Esophagus (tissue), 2 donors: ENCODE measurements around the gene NUDT3. TPM values are rescaled to one million over a fixed set of nuclear protein-coding genes. Genes with fewer than 3 reads are reported as not detected.
A peak's percentile ranks its signal among the peaks of the same experiment; 100 is the strongest.

Source experiments
- H3K27ac ChIP-seq, 2 donors: one replicate each; pipeline ENCODE4 v1.5.1; 2013; ENCODE audit warnings: low read depth in 2 of 2, mild to moderate bottlenecking in 2 of 2, inconsistent platforms in 1 of 2, low read length in 1 of 2, moderate library complexity in 1 of 2
- H3K27me3 ChIP-seq, 2 donors: one replicate each; pipeline ENCODE4 v1.6.1; 2013; ENCODE audit warnings: low read length in 2 of 2, control low read depth in 1 of 2, mild to moderate bottlenecking in 1 of 2; ENCODE audit not compliant: insufficient read depth in 2 of 2, control insufficient read depth in 1 of 2
- H3K36me3 ChIP-seq, 2 donors: one replicate each; pipeline ENCODE4 v1.6.1; 2013; ENCODE audit warnings: low read length in 1 of 2; ENCODE audit not compliant: control insufficient read depth in 2 of 2, insufficient read depth in 2 of 2
- H3K4me1 ChIP-seq, 2 donors: one replicate each; pipeline ENCODE4 v1.6.1; 2013; ENCODE audit warnings: low read length in 1 of 2; ENCODE audit not compliant: control insufficient read depth in 2 of 2, insufficient read depth in 2 of 2
- H3K4me3 ChIP-seq, 2 donors: one replicate each; pipeline ENCODE4 v1.5.1; 2013; ENCODE audit warnings: low read length in 2 of 2, mild to moderate bottlenecking in 2 of 2, low read depth in 1 of 2, moderate library complexity in 1 of 2
- H3K9me3 ChIP-seq, 2 donors: one replicate each; pipeline ENCODE4 v1.6.1; 2013; ENCODE audit warnings: mild to moderate bottlenecking in 2 of 2, low read depth in 1 of 2, low read length in 1 of 2, moderate library complexity in 1 of 2; ENCODE audit not compliant: control insufficient read depth in 2 of 2, insufficient read depth in 1 of 2
- WGBS, 2 donors: extraction: QIAGEN DNeasy Blood & Tissue Kit; methylation state at CpG; one replicate each; pipeline ENCODE4 v1.1.7; 2013; 5-methylcytosine and 5-hydroxymethylcytosine counted together
- polyA plus RNA-seq, 2 donors: library from polyadenylated mRNA; stranded (reverse); fragments of 200-250 nt; gene quantifications; one replicate each; pipeline ENCODE4 v1.2.3, GENCODE V29; 2013
- donor health status: healthy with polysubstance abuse.
- donor health status: Bipolar disorder and iron deficiency.

The NUDT3 gene
- polyA plus RNA-seq, 2 donors = 7.9 to 8.5 TPM

GRCh38 chr6:34393966-34394305, 1.5 kb upstream of the NUDT3 start:
- WGBS, 2 donors = 88 to 91% methylated on average over 3 of the region's 3 CpGs

GRCh38 chr6:34393191-34393965, 909 bp upstream of the NUDT3 start:
- WGBS, 2 donors = 44 to 46% methylated on average over 16 of the region's 16 CpGs
- H3K36me3 ChIP-seq = no peaks in the 10 kb centered on the region
- no peaks in the 10 kb centered on the region for H3K9me3 ChIP-seq
- H3K4me3 ChIP-seq = peak overlapping the region; percentile 63 to 83
- no peaks in the 10 kb centered on the region for H3K4me1 ChIP-seq
- H3K27me3 ChIP-seq = no peaks in the 10 kb centered on the region
- H3K27ac ChIP-seq = peak overlapping the region; percentile 86 to 91

More at GRCh38 chr6:34393966-34394305, 1.5 kb upstream of the NUDT3 start:
- no peaks in the 10 kb centered on the region for H3K27me3 ChIP-seq
- H3K27ac ChIP-seq = no peak overlapping the region
- H3K4me3 ChIP-seq = no peak overlapping the region
- no peaks in the 10 kb centered on the region for H3K9me3 ChIP-seq
- no peaks in the 10 kb centered on the region for H3K36me3 ChIP-seq
- no peaks in the 10 kb centered on the region for H3K4me1 ChIP-seq

- WGBS, 2 donors = 0% methylated on average over 71 to 78 of the region's 78 CpGs
- Histone ChIP-seq H3K4me3 (peak overlapping the region; percentile 63 to 83), H3K4me1 (no peaks in the 10 kb centered on the region), H3K9me3 (no peaks in the 10 kb centered on the region), H3K36me3 (no peaks in the 10 kb centered on the region), H3K27me3 (no peaks in the 10 kb centered on the region), H3K27ac (peak overlapping the region; percentile 86 to 91)
Measured at GRCh38 chr6:34391786-34392496, 528 bp downstream of the NUDT3 start.

GRCh38 chr6:34391473-34391785, 1.0 kb downstream of the NUDT3 start:
- H3K4me3 ChIP-seq = peak overlapping the region; percentile 63 to 83
- no peaks in the 10 kb centered on the region for H3K4me1 ChIP-seq
- no peaks in the 10 kb centered on the region for H3K36me3 ChIP-seq
- no peaks in the 10 kb centered on the region for H3K27me3 ChIP-seq
- H3K27ac ChIP-seq = peak overlapping the region; percentile 86 to 91
- WGBS, 2 donors = 2 to 3% methylated on average over 5 of the region's 5 CpGs
- H3K9me3 ChIP-seq = no peaks in the 10 kb centered on the region

GRCh38 chr6:34390531-34391472, 1.7 kb downstream of the NUDT3 start:
- Histone ChIP-seq H3K27ac (peak overlapping the region; percentile 24 to 91), H3K27me3 (no peaks in the 10 kb centered on the region), H3K9me3 (no peaks in the 10 kb centered on the region), H3K36me3 (no peaks in the 10 kb centered on the region), H3K4me1 (no peaks in the 10 kb centered on the region), H3K4me3 (peak overlapping the region in 1 of 2 donors; percentile 63)
- 27 to 28% methylated on average over 14 of the region's 14 CpGs for WGBS, 2 donors

GRCh38 chr6:34389034-34389433, 3.4 kb downstream of the NUDT3 start:
- no peak overlapping the region for H3K4me3 ChIP-seq
- no peaks in the 10 kb centered on the region for H3K9me3 ChIP-seq
- no peaks in the 10 kb centered on the region for H3K27me3 ChIP-seq
- no peak overlapping the region for H3K27ac ChIP-seq
- 76 to 89% methylated on average over 3 of the region's 3 CpGs for WGBS, 2 donors
- H3K4me1 ChIP-seq = peaks cover 0 to 2% of the 10 kb centered on the region in 2 donors
- H3K36me3 ChIP-seq = no peaks in the 10 kb centered on the region

GRCh38 chr6:34388421-34388820, 4.0 kb downstream of the NUDT3 start:
- Histone ChIP-seq H3K27ac (no peak overlapping the region), H3K36me3 (no peaks in the 10 kb centered on the region), H3K4me1 (peaks cover 0 to 2% of the 10 kb centered on the region in 2 donors), H3K4me3 (no peak overlapping the region), H3K9me3 (no peaks in the 10 kb centered on the region), H3K27me3 (no peaks in the 10 kb centered on the region)
- 63 to 77% methylated on average over 3 of the region's 3 CpGs for WGBS, 2 donors

GRCh38 chr6:34386316-34387137, 5.9 kb downstream of the NUDT3 start:
- H3K4me1 ChIP-seq = peaks cover 0 to 2% of the 10 kb centered on the region in 2 donors
- H3K27me3 ChIP-seq = no peaks in the 10 kb centered on the region
- H3K9me3 ChIP-seq = no peaks in the 10 kb centered on the region
- H3K36me3 ChIP-seq = no peaks in the 10 kb centered on the region
- H3K27ac ChIP-seq = no peak overlapping the region
- 77 to 79% methylated on average over 4 of the region's 4 CpGs for whole genome bisulfite sequencing, 2 donors
- no peak overlapping the region for H3K4me3 ChIP-seq

GRCh38 chr6:34385793-34386195, 6.7 kb downstream of the NUDT3 start:
- no peaks in the 10 kb centered on the region for H3K36me3 ChIP-seq
- H3K27ac ChIP-seq = no peak overlapping the region
- H3K4me3 ChIP-seq = no peak overlapping the region
- H3K27me3 ChIP-seq = no peaks in the 10 kb centered on the region
- WGBS, 2 donors = 90 to 96% methylated on average over 3 of the region's 3 CpGs
- peaks cover 0 to 2% of the 10 kb centered on the region in 2 donors for H3K4me1 ChIP-seq
- H3K9me3 ChIP-seq = no peaks in the 10 kb centered on the region
